Upper lobe of left lung (tissue), 6 donors: Measurements from ENCODE around the gene RCC2. TPM values are rescaled to one million over a fixed set of nuclear protein-coding genes. Genes with fewer than 3 reads are reported as not detected.

Experiments used
- ATAC-seq, 2 donors: fragments of 200-7000 bp; cut with Tn5 transposase; one replicate each; pipeline ENCODE4 v1.9.1; 2022; ENCODE audit warnings: mild to moderate bottlenecking in 2 of 2, moderate library complexity in 2 of 2; ENCODE audit not compliant: low FRiP score in 2 of 2
- DNase-seq, 2 donors: peaks; one replicate each; pipeline ENCODE4 v3.0.0-alpha.2; 2019 to 2020
- H3K27ac ChIP-seq, 4 donors: fragments of 200-600 bp; sonication (generic); one replicate each; pipeline ENCODE4 v1.5.1; 2016 to 2019
- H3K27me3 ChIP-seq, 4 donors: fragments of 200-600 bp; sonication (generic); one replicate each; pipeline ENCODE4 v1.5.1; 2017 to 2019
- H3K36me3 ChIP-seq, 4 donors: fragments of 200-600 bp; sonication (generic); one replicate each; pipeline ENCODE4 v1.5.1; 2016 to 2019
- H3K4me1 ChIP-seq, 4 donors: fragments of 200-600 bp; sonication (generic); one replicate each; pipeline ENCODE4 v1.5.1; 2018 to 2019
- H3K4me3 ChIP-seq, 4 donors: fragments of 200-600 bp; sonication (generic); one replicate each; pipeline ENCODE4 v1.5.1; 2017 to 2019; ENCODE audit warnings: mild to moderate bottlenecking in 2 of 4, moderate library complexity in 1 of 4
- H3K9me3 ChIP-seq, 4 donors: fragments of 200-600 bp; sonication (generic); one replicate each; pipeline ENCODE4 v1.5.1; 2018 to 2019
- EP300 ChIP-seq, 4 donors: sonication (generic); formaldehyde crosslinking; IDR thresholded peaks; one replicate each; pipeline ENCODE4 v1.5.1; 2017; ENCODE audit warnings: antibody characterized with exemption in 4 of 4, control low read depth in 2 of 4
- POLR2A ChIP-seq, 4 donors: fragments of 450-650 bp; IDR thresholded peaks; one replicate each; pipeline ENCODE4 v1.5.1; 2016 to 2017; ENCODE audit warnings: antibody characterized with exemption in 4 of 4, mild to moderate bottlenecking in 2 of 4
- POLR2AphosphoS5 ChIP-seq, 2 donors: sonication (generic); formaldehyde crosslinking; IDR thresholded peaks; one replicate each; pipeline ENCODE4 v1.5.1; 2017; ENCODE audit warnings: antibody characterized with exemption in 2 of 2
- WGBS, 2 donors: methylation state at CpG; one replicate each; pipeline ENCODE4 v1.1.5; 2017 to 2018; 5-methylcytosine and 5-hydroxymethylcytosine counted together
- total RNA-seq, 6 donors: library from RNA; depleted of rRNA in 4 of 6; stranded (reverse); fragments of >200 nt in 4 of 6; gene quantifications; one replicate each; pipeline versions ENCODE4 v1.1.0 to v1.2.1, GENCODE V29; 2016 to 2021
- TF ChIP-seq, protein P1 (sequence below), 6 experiments: fragments of 450-650 bp in 4 of 6; fragments of 200-600 bp in 2 of 6; sonication (generic) in 2 of 6; IDR thresholded peaks; one replicate each; pipeline ENCODE4 v1.5.1; 2016 to 2019; ENCODE audit warnings: antibody characterized with exemption in 6 of 6
- donor health status: DM: no; HTN: no; CAD: no; lungs with moderate emphysema.
- donor health status: DM: no; HTN: yes; CAD: no; lungs with severe emphysema.

Gene RCC2
- total RNA-seq, 6 donors from 2014 or later, result 32.1 to 66.2 (median 47.7) TPM

- peaks cover 16 to 62% (median 31%) of the 10 kb centered on the region in 4 donors for H3K4me1 ChIP-seq
- peaks cover 0 to 7% (median 2%) of the 10 kb centered on the region in 4 donors for H3K36me3 ChIP-seq
- peak overlapping the region; percentile 66 to 98 (median 86) for H3K4me3 ChIP-seq
These were observed 893 bp downstream of the RCC2 start for GRCh38 chr1:17438318-17439249.

DNA sequence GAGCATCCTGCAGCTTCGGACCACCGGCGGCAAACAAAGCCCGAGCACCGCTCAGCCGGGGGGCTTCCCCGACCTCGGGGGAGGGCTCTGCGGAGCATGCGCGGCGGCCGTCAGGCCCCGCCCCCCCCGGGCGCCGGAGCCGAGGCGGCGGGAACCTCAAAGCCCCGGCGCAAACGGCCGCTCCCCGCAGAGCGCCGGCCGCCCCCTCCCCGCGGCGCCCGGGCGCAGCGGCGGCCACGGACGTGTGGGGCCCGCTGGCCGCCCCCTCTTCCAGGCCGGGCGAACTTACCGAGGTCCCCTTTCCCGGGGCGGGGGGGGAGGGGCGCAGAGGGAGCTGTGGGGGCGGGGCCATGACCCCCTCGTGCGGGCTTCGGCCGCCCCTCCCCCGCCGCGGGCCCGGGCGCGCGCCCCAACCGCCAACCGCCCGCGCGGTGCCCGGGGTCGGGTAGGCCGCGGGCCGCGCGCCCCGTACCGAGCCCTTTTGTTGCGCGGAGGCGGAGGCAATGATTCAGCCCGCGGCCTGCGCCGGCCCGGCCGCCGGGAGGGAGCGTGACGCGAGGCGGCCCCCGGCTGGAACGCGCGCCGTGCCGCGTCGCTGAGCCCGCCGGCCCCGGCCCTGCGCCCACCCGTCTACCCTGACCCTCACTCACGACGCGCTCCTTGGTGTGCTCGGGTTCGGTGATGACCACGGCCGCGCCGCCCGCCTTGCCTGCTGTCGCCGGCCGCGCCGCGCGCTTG lies 1.7 kb downstream of the RCC2 start:
- Histone ChIP-seq H3K27me3 (no peaks in the 10 kb centered on the region), H3K4me3 (peak overlapping the region; percentile 66 to 98 (median 86)), H3K4me1 (peaks cover 16 to 66% (median 31%) of the 10 kb centered on the region in 4 donors), H3K27ac (peak overlapping the region; percentile 87 to 93 (median 89)), H3K36me3 (peaks cover 0 to 15% (median 4%) of the 10 kb centered on the region in 4 donors), H3K9me3 (no peaks in the 10 kb centered on the region)
- ATAC-seq (peak in 1 of 2 donors; percentile 73), DNase-seq (peak in 1 of 2 donors; percentile 92)
- no peak for TF ChIP-seq POLR2A (IDR thresholded peaks at IDR 0.05)
- TF ChIP-seq, protein P1, sequence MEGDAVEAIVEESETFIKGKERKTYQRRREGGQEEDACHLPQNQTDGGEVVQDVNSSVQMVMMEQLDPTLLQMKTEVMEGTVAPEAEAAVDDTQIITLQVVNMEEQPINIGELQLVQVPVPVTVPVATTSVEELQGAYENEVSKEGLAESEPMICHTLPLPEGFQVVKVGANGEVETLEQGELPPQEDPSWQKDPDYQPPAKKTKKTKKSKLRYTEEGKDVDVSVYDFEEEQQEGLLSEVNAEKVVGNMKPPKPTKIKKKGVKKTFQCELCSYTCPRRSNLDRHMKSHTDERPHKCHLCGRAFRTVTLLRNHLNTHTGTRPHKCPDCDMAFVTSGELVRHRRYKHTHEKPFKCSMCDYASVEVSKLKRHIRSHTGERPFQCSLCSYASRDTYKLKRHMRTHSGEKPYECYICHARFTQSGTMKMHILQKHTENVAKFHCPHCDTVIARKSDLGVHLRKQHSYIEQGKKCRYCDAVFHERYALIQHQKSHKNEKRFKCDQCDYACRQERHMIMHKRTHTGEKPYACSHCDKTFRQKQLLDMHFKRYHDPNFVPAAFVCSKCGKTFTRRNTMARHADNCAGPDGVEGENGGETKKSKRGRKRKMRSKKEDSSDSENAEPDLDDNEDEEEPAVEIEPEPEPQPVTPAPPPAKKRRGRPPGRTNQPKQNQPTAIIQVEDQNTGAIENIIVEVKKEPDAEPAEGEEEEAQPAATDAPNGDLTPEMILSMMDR (IDR thresholded peaks at IDR 0.05), result peak in 1 of 6 experiments; percentile 5
- WGBS, 2 donors, result 0% methylated on average over 6 of the region's 115 CpGs; no CpG with 5 or more reads in 1 of the 2 donors

More at GRCh38 chr1:17438318-17439249, 893 bp downstream of the RCC2 start:
- ATAC-seq (peak in 1 of 2 donors; percentile 67), DNase-seq (peak; percentile 77 to 91)
- no peaks in the 10 kb centered on the region for H3K27me3 ChIP-seq
- TF ChIP-seq, protein P1 (IDR thresholded peaks at IDR 0.05), result peak in 1 of 6 experiments; percentile 3
- peak in 1 of 2 donors; percentile 39 for TF ChIP-seq POLR2AphosphoS5 (IDR thresholded peaks at IDR 0.05)
- TF ChIP-seq POLR2A (IDR thresholded peaks at IDR 0.05), result peak in 2 of 4 donors; percentile 15 to 30
- no peak for TF ChIP-seq EP300 (IDR thresholded peaks at IDR 0.05)
- H3K9me3 ChIP-seq, result no peaks in the 10 kb centered on the region
- peak overlapping the region; percentile 87 to 93 (median 89) for H3K27ac ChIP-seq
- WGBS, 2 donors, result 0 to 1% methylated on average over 25 to 34 of the region's 78 CpGs

DNA sequence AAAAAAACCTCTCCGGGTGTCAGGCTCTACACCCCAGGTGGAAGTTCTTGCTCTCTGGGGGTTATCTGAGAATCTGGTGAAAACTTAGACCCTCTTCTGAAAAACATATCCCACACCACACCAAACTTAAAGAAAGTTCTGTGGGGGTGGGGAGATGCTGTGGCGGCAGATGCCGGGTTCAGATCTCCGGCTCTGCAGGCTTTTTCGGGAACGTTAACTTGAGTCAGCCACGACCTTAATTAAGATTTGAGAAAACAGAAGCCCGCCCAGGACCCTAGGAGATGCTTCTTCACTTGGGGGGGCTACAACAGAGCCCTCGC lies 2.3 kb downstream of the RCC2 start:
- Histone ChIP-seq H3K4me3 (peak overlapping the region; percentile 15 to 98 (median 78)), H3K27ac (peak overlapping the region; percentile 23 to 93 (median 68)), H3K9me3 (no peaks in the 10 kb centered on the region), H3K27me3 (no peaks in the 10 kb centered on the region), H3K36me3 (peaks cover 0 to 17% (median 4%) of the 10 kb centered on the region in 4 donors), H3K4me1 (peaks cover 16 to 66% (median 35%) of the 10 kb centered on the region in 4 donors)
- no peak for TF ChIP-seq POLR2A (IDR thresholded peaks at IDR 0.05)
- TF ChIP-seq POLR2AphosphoS5 (IDR thresholded peaks at IDR 0.05), result no peak
- no peak for TF ChIP-seq EP300 (IDR thresholded peaks at IDR 0.05)
- TF ChIP-seq, protein P1 (IDR thresholded peaks at IDR 0.05), result no peak
- ATAC-seq, result no peak
- no peak for DNase-seq
- WGBS, 2 donors, result 3 to 5% methylated on average over 8 to 9 of the region's 9 CpGs

- H3K4me3 ChIP-seq, result peak overlapping the region in 3 of 4 donors; percentile 66 to 98 (median 91)
- no peaks in the 10 kb centered on the region for H3K27me3 ChIP-seq
- H3K36me3 ChIP-seq, result peaks cover 0 to 17% (median 4%) of the 10 kb centered on the region in 4 donors
- H3K4me1 ChIP-seq, result peaks cover 16 to 60% (median 37%) of the 10 kb centered on the region in 4 donors
- DNase-seq, result no peak
- peak overlapping the region; percentile 23 to 93 (median 68) for H3K27ac ChIP-seq
- H3K9me3 ChIP-seq, result no peaks in the 10 kb centered on the region
- WGBS, 2 donors, result 45% methylated on average over 13 of the region's 13 CpGs
- TF ChIP-seq EP300 (IDR thresholded peaks at IDR 0.05) (no peak), POLR2AphosphoS5 (IDR thresholded peaks at IDR 0.05) (no peak), POLR2A (IDR thresholded peaks at IDR 0.05) (no peak)
- ATAC-seq, result no peak
These were observed 2.9 kb downstream of the RCC2 start for GRCh38 chr1:17436380-17437174.
